GM20000 (cell line): ENCODE results near the gene PTPRM.

Source experiments
- DNase-seq: peaks from one replicate; pipeline ENCODE4 v3.0.0; 2012; ENCODE audit warnings: low spot score
- TF ChIP-seq, protein P1 (sequence below): IDR thresholded peaks from 2 replicates; pipeline ENCODE4 v1.5.1; 2012; ENCODE audit warnings: mild to moderate bottlenecking, control low read depth; ENCODE audit errors: extremely low read depth, missing control alignments

The PTPRM gene

DNA sequence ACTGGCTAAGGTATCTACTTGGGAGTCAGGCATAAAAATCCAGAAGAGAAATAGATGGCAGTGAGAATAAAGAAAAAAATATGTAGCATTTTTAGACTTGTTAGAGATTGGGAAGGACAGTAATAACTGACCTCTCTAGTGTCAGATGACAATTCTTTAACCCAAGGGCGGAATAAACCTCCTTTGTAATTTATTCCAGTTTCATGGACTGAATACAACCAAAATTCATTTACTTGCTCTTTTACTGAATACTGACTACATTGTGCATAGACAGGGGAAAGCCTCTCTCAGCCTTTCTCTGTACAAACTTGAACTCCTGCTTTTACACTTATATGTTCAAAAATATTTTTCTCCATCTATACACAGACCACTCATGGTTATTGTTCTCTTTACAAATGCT, 566.8 kb downstream of the PTPRM start:
- TF ChIP-seq, protein P1, sequence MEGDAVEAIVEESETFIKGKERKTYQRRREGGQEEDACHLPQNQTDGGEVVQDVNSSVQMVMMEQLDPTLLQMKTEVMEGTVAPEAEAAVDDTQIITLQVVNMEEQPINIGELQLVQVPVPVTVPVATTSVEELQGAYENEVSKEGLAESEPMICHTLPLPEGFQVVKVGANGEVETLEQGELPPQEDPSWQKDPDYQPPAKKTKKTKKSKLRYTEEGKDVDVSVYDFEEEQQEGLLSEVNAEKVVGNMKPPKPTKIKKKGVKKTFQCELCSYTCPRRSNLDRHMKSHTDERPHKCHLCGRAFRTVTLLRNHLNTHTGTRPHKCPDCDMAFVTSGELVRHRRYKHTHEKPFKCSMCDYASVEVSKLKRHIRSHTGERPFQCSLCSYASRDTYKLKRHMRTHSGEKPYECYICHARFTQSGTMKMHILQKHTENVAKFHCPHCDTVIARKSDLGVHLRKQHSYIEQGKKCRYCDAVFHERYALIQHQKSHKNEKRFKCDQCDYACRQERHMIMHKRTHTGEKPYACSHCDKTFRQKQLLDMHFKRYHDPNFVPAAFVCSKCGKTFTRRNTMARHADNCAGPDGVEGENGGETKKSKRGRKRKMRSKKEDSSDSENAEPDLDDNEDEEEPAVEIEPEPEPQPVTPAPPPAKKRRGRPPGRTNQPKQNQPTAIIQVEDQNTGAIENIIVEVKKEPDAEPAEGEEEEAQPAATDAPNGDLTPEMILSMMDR: no peak
- no peak for DNase-seq

DNA sequence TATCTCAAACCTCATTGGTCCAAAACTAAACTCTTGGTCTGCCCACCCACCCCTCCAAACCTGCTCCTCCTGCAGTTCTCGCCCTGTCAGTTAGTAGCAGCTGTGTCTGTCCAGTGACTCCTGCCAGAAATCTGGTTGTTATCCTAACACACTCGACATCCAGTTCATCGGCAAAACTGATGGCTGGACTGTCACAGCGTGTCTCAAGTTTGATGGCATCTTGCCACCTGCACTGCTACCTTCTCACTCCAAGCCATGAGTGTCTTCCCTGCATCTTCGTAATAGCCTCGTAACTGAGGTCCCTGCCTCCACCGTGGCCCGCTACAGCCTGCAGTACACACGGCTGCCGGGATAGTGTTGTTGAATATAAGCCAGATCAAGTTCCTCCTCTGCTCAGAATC, 572.0 kb downstream of the PTPRM start:
- TF ChIP-seq, protein P1: no peak
- DNase-seq: no peak

DNA sequence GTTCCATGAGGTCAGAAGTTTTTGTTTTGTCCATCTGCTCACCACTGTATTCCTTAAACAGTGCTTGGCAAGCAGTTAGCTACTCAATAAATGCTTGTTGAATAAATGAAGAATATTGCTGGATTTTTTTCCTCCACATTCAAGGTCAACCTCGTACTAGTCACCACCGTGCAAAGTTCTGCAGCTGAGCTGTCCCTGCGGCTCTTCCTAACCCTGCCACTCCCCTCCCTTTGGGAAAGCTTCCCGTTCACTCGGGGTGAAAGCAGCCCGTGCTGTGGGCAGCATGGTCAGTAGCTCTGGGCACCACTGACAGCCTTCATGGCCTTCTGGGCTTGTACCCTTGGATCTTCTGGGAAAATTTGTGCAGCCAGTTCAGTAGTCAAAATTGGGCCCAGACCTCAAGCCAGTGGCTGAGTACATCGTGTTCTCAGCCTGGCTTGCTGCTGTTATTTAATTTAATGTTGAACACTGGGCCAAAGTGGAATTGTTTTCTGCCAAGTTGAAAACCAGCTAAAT, 572.8 kb downstream of the PTPRM start:
- TF ChIP-seq, protein P1: no peak
- DNase-seq: no peak

DNA sequence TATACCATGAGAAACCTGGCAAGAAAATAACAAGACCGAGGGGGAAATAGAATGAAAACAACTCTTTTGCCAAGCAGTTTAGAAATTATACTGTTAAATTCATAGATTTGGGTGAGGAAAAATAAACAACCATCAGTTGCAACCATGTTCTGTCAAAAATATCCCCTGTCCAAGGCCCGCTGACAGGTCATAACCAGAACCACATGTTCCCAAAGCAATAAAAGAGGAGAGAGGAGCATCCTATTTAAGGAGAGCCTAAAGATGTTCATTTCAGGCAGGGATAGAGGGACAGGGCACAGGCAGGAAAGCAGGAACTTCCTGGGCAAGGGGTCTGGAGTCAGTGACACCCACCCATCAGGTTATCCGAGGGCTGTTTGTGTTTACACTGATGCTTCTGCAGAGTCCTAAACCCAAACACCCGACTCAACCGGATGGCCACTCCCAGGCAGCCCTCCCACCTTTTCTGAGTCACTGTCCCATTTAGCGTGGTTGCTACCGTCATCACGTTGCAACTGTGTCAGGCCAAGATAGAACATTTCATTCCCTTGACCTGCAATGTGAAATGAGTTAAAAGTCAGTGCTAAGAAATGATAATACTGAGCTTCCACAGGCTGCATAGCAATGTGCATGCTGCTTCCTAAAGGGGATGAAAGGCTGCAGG, 573.9 kb downstream of the PTPRM start:
- DNase-seq: no peak
- TF ChIP-seq, protein P1: no peak

DNA sequence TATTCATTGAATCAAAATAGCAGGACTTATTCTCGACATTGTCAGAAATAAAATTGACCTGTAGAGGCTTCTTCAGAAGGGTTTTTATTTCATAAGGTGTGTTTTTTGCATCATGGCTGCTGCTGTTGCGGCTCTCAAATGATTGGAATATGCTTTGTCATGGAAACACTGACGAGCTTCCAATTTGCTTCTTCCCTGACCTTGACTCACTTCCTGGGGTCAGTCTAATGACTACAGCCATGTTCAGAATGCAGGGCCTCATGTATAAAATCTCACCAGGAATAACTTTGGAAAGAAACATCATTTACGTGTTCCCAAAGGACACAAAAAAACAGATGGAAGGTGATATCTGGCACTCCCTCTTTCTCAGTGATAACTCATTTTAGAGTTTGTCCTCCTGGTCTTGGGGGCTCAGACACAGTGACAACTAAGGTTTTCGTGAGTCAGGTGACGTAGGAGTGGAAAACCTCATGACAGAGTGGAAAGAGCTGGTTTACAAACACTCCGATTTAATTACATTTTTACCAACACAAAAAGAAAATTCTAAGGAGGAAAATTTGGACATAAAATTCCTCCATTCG, 575.1 kb downstream of the PTPRM start:
- TF ChIP-seq, protein P1: no peak
- DNase-seq: no peak

DNA sequence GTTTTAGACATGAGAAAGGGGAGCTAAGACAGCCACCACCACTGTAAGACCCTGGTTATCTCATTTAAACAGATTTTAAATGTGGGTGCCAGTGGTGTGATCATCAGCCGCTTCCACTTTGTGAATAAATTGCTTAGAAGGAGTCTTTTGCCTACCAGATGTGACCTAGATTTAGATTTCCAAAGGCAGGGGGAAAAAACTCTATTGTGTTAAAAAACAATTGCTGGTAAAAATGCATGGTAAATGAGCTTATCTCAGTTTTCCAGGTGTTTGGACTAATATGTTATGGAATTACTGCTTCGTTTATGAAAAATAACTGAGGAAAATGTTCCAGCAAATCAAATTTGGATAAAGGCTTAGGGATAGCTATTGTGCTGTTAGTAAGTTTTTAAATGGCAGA, 575.8 kb downstream of the PTPRM start:
- TF ChIP-seq, protein P1: no peak
- DNase-seq: no peak

DNA sequence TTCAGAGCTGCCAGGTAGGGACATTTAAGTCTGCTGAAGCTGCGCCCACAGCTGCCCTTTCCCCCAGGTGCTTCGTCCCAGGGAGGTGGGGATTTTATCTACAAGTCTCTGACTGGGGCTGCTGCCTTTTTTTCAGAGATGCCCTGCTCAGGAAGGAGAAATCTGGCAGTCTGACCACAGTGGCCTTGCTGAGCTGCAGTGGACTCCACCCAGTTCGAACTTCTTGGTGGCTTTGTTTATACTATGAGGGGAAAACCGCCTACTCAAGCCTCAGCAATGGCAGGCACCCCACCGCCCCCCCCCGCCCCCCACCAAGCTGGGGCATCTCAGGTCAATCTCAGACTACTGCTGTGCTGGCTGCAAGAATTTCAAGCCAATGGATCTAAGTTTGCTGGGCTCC, 584.1 kb downstream of the PTPRM start:
- DNase-seq: no peak
- TF ChIP-seq, protein P1: no peak
